ENCODE results near the gene GPN3. TPM values are rescaled to one million over a fixed set of nuclear protein-coding genes. Genes with fewer than 3 reads are reported as not detected.
"Not testable (repeated sequence)": the region's sequence is repeated elsewhere in the genome, so short reads cannot be mapped to it uniquely, and the experiment has no call there.

GPN3 gene
- total RNA-seq, 3 donors from 2014 or later (not counting 1 experiment from before 2014, with no cell fraction given), result 4.7 to 10.4 (median 6.1) TPM

- Histone ChIP-seq H3K36me3 (ENCODE audit: control insufficient read depth, insufficient read depth, low read length) (no peaks in the 10 kb centered on the region), H3K27me3 (ENCODE audit: control insufficient read depth, insufficient read depth, low read length) (no peaks in the 10 kb centered on the region), H3K9me3 (ENCODE audit: control insufficient read depth, insufficient read depth, low read length) (no peaks in the 10 kb centered on the region), H3K4me3 (ENCODE audit: low read length) (no peak overlapping the region), H3K27ac (ENCODE audit: low read length) (no peak overlapping the region), H3K4me1 (ENCODE audit: control insufficient read depth, insufficient read depth, low read length) (no peaks in the 10 kb centered on the region)
- no peaks in the 10 kb centered on the region for H3K27me3 Mint-ChIP-seq (ENCODE audit: low read depth in 2 of 2)
- no peaks in the 10 kb centered on the region for H3K36me3 Mint-ChIP-seq
- ATAC-seq (no peak), DNase-seq (no peak)
- WGBS (ENCODE audit: insufficient coverage), result 96% methylated on average over 6 of the region's 7 CpGs
- no peaks in the 10 kb centered on the region for H3K4me1 Mint-ChIP-seq
- intact Hi-C loops (cut with micrococcal nuclease), result no loop called here
- no peaks in the 10 kb centered on the region for H3K9me3 Mint-ChIP-seq
- TF ChIP-seq CTCF (IDR thresholded peaks at IDR 0.05), result no peak
- H3K4me3 Mint-ChIP-seq, result no peak overlapping the region
- no peak overlapping the region for H3K27ac Mint-ChIP-seq
These were observed 7.4 kb upstream of the GPN3 start for GRCh38 chr12:110475426-110475825.

GRCh38 chr12:110467847-110468213 lies 227 bp downstream of the GPN3 start:
- ATAC-seq (no peak), DNase-seq (no peak)
- Histone ChIP-seq H3K36me3 (ENCODE audit: control insufficient read depth, insufficient read depth, low read length) (peaks cover 10% of the 10 kb centered on the region), H3K27ac (ENCODE audit: low read length) (peak overlapping the region; percentile 81), H3K27me3 (ENCODE audit: control insufficient read depth, insufficient read depth, low read length) (no peaks in the 10 kb centered on the region), H3K9me3 (ENCODE audit: control insufficient read depth, insufficient read depth, low read length) (no peaks in the 10 kb centered on the region), H3K4me3 (ENCODE audit: low read length) (peak overlapping the region; percentile 92), H3K4me1 (ENCODE audit: control insufficient read depth, insufficient read depth, low read length) (peaks cover 21% of the 10 kb centered on the region)
- H3K4me1 Mint-ChIP-seq, result peaks cover 23 to 29% of the 10 kb centered on the region in 2 donors
- peak overlapping the region; percentile 89 to 90 for H3K27ac Mint-ChIP-seq
- intact Hi-C loops (cut with micrococcal nuclease), result loop anchor here (1.0 to 5.0 kb wide), 5 partner anchors 18 to 359 kb away; partner anchors contain the start of genes ARPC3, PPP1CC, RAD9B and VPS29
- no peaks in the 10 kb centered on the region for H3K27me3 Mint-ChIP-seq (ENCODE audit: low read depth in 2 of 2)
- no peak for TF ChIP-seq CTCF (IDR thresholded peaks at IDR 0.05)
- 2% methylated on average over 13 of the region's 15 CpGs for WGBS (ENCODE audit: insufficient coverage)
- H3K9me3 Mint-ChIP-seq, result no peaks in the 10 kb centered on the region
- no peaks in the 10 kb centered on the region for H3K36me3 Mint-ChIP-seq
- H3K4me3 Mint-ChIP-seq, result peak overlapping the region; percentile 98

- no peak overlapping the region for H3K4me3 Mint-ChIP-seq
- intact Hi-C loops (cut with micrococcal nuclease), result loop anchor here (5.0 kb wide), 3 partner anchors 231 to 361 kb away; partner anchors contain the start of gene PPP1CC
- DNase-seq (no peak), ATAC-seq (no peak)
- H3K36me3 Mint-ChIP-seq, result no peaks in the 10 kb centered on the region
- Histone ChIP-seq H3K27me3 (ENCODE audit: control insufficient read depth, insufficient read depth, low read length) (no peaks in the 10 kb centered on the region), H3K4me1 (ENCODE audit: control insufficient read depth, insufficient read depth, low read length) (peaks cover 21% of the 10 kb centered on the region), H3K9me3 (ENCODE audit: control insufficient read depth, insufficient read depth, low read length) (no peaks in the 10 kb centered on the region), H3K27ac (ENCODE audit: low read length) (no peak overlapping the region), H3K4me3 (ENCODE audit: low read length) (no peak overlapping the region), H3K36me3 (ENCODE audit: control insufficient read depth, insufficient read depth, low read length) (peaks cover 11% of the 10 kb centered on the region)
- H3K27ac Mint-ChIP-seq, result no peak overlapping the region
- TF ChIP-seq CTCF (IDR thresholded peaks at IDR 0.05), result no peak
- no peaks in the 10 kb centered on the region for H3K27me3 Mint-ChIP-seq (ENCODE audit: low read depth in 2 of 2)
- 79% methylated on average over 5 of the region's 5 CpGs for WGBS (ENCODE audit: insufficient coverage)
- peaks cover 23 to 35% of the 10 kb centered on the region in 2 donors for H3K4me1 Mint-ChIP-seq
- H3K9me3 Mint-ChIP-seq, result no peaks in the 10 kb centered on the region
These were observed 1.3 kb downstream of the GPN3 start for GRCh38 chr12:110466791-110467190.

- DNase-seq; H3K4me3 Mint-ChIP-seq; H3K9me3 Mint-ChIP-seq; ATAC-seq; H3K27me3 Mint-ChIP-seq (ENCODE audit: low read depth in 2 of 2); H3K27ac ChIP-seq (ENCODE audit: low read length); H3K36me3 Mint-ChIP-seq; H3K27ac Mint-ChIP-seq; H3K4me3 ChIP-seq (ENCODE audit: low read length); H3K9me3 ChIP-seq (ENCODE audit: control insufficient read depth, insufficient read depth, low read length); H3K27me3 ChIP-seq (ENCODE audit: control insufficient read depth, insufficient read depth, low read length): not testable (repeated sequence)
- 93% methylated on average over 11 of the region's 11 CpGs for WGBS (ENCODE audit: insufficient coverage)
- Histone ChIP-seq H3K36me3 (ENCODE audit: control insufficient read depth, insufficient read depth, low read length) (peaks cover 11% of the 10 kb centered on the region), H3K4me1 (ENCODE audit: control insufficient read depth, insufficient read depth, low read length) (peaks cover 21% of the 10 kb centered on the region)
- H3K4me1 Mint-ChIP-seq, result peaks cover 23 to 35% of the 10 kb centered on the region in 2 donors
- intact Hi-C loops (cut with micrococcal nuclease), result loop anchor here (5.0 kb wide), 3 partner anchors 232 to 362 kb away; partner anchors contain the start of gene PPP1CC
These were observed 2.3 kb downstream of the GPN3 start for GRCh38 chr12:110465765-110466164.

All from natural killer cell (primary cell).